Measurements from ENCODE around the gene CREB5. TPM values are rescaled to one million over a fixed set of nuclear protein-coding genes. Genes with fewer than 3 reads are reported as not detected.

Gene CREB5
- total and polyA plus RNA-seq, 2 of the 8 experiments (the other 6 are each of a cell fraction or from before 2014, with no cell fraction given), result 2.4 to 2.7 TPM

DNA sequence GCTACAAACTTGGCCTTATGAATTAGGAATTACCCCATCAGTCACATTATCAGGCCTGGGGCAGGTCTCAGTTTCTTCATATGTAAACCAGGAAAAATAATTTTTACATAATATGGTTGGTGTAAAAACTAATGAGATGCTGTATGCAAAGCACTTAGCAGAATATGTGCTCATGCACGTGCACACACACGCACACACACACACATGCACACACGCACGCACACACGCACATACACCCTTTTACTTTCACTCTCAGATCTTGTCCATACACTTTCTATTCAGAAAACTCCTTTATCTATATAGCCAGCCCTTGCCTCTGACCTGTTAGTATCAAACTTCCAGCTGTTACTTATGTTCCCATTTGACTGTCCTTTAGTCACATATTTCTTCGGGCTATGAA, 92.7 kb downstream of the CREB5 start:
- no peak overlapping the region for H3K18ac ChIP-seq (ENCODE audit: extremely low read depth, low read length)
- no peaks in the 10 kb centered on the region for H3K79me2 ChIP-seq (ENCODE audit: control insufficient read depth in 1 of 2, insufficient read depth in 2 of 2, low read length in 2 of 2)
- 84% methylated on average over 6 of the region's 6 CpGs; no CpG with 5 or more reads in 1 of the 2 experiments for WGBS, 2 experiments (ENCODE audit: extremely low coverage in 1 of 2, insufficient coverage in 1 of 2, insufficient read length in 1 of 2, insufficient replicate concordance in 2 of 2, low coverage in 1 of 2, low lambda C conversion rate in 2 of 2, missing lambda C conversion rate in 1 of 2)
- no peaks in the 10 kb centered on the region for H3K36me3 ChIP-seq (ENCODE audit: control insufficient read depth in 2 of 4, insufficient read depth in 4 of 4, low read length in 3 of 4)
- H3K14ac ChIP-seq (ENCODE audit: insufficient read length), result no peak overlapping the region
- no peak overlapping the region for H2BK15ac ChIP-seq (ENCODE audit: low read length)
- H4K5ac ChIP-seq (ENCODE audit: insufficient read length, low read depth, low read length), result no peak overlapping the region
- CTCF ChIA-PET (ENCODE audit: partially characterized antibody), result no interaction called here
- H2BK5ac ChIP-seq (ENCODE audit: low read depth, low read length), result no peak overlapping the region
- H3K27me3 ChIP-seq (replicated peaks in 1 of 4; ENCODE audit: control insufficient read depth in 3 of 4, extremely low read depth in 1 of 4, insufficient read depth in 3 of 4, low read length in 3 of 4), result no peaks in the 10 kb centered on the region
- no peak overlapping the region for H3K4me2 ChIP-seq (ENCODE audit: insufficient read depth in 1 of 2, low read depth in 2 of 2, low read length in 2 of 2)
- no peak overlapping the region for H3K56ac ChIP-seq (replicated peaks; ENCODE audit: insufficient read length, low read depth, low read length)
- H3K4ac ChIP-seq (replicated peaks; ENCODE audit: insufficient read length, low read depth, low read length), result no peak overlapping the region
- H3K9me3 ChIP-seq (ENCODE audit: insufficient read depth in 2 of 2, low read depth in 1 of 2, low read length in 1 of 2), result no peaks in the 10 kb centered on the region
- no peak for FAIRE-seq
- no peaks in the 10 kb centered on the region; the same call in 1 of the 2 replicates for H3K23me2 ChIP-seq (ENCODE audit: low read depth, low read length)
- no peak overlapping the region for H3K9ac ChIP-seq (replicated peaks in 1 of 4; ENCODE audit: extremely low read depth in 1 of 4, low read depth in 3 of 4, low read length in 3 of 4)
- no peak overlapping the region for H3K27ac ChIP-seq (ENCODE audit: low read depth, low read length)
- no peak overlapping the region for H2BK20ac ChIP-seq (ENCODE audit: low read length)
- H3K79me1 ChIP-seq (ENCODE audit: low read depth, low read length), result no peaks in the 10 kb centered on the region
- H4K20me1 ChIP-seq (replicated peaks in 1 of 2; ENCODE audit: control insufficient read depth in 1 of 2, insufficient read depth in 2 of 2, low read length in 2 of 2), result no peaks in the 10 kb centered on the region
- POLR2A ChIA-PET (ENCODE audit: partially characterized antibody), result no interaction called here
- no peaks in the 10 kb centered on the region for H3K4me1 ChIP-seq (replicated peaks in 1 of 4; ENCODE audit: control insufficient read depth in 3 of 4, insufficient read depth in 4 of 4, low read length in 3 of 4)
- no peak overlapping the region for H3K23ac ChIP-seq (ENCODE audit: insufficient read length)
- H2AFZ ChIP-seq (ENCODE audit: low read length), result no peak overlapping the region
- no peak overlapping the region for H2AK5ac ChIP-seq (ENCODE audit: low read depth, low read length)
- no peak overlapping the region for H4K8ac ChIP-seq (ENCODE audit: extremely low read depth, insufficient read depth, low read length)
- no peak for DNase-seq (ENCODE audit: low read depth in 1 of 2, low spot score in 2 of 2)
- H2BK12ac ChIP-seq (ENCODE audit: low read depth, low read length), result no peak overlapping the region
- no peak overlapping the region for H2BK120ac ChIP-seq (replicated peaks; ENCODE audit: low read depth, low read length)
- H4K91ac ChIP-seq (replicated peaks; ENCODE audit: insufficient read length, low read length), result no peak overlapping the region
- no peak overlapping the region for H3K4me3 ChIP-seq (ENCODE audit: extremely low read depth in 1 of 4, insufficient read depth in 2 of 4, low read depth in 3 of 4, low read length in 4 of 4)
- TF ChIP-seq HDAC2 (IDR thresholded peaks at IDR 0.05; ENCODE audit: borderline replicate concordance in 1 of 2, low read depth in 2 of 2, low read length in 2 of 2) (no peak), JUN (IDR thresholded peaks at IDR 0.05; ENCODE audit: low read depth, low read length) (no peak), YY1 (IDR thresholded peaks at IDR 0.05; ENCODE audit: low read depth, low read length) (no peak), RNF2 (IDR thresholded peaks at IDR 0.05; ENCODE audit: borderline replicate concordance, low read depth, low read length, missing control alignments, poor library complexity, severe bottlenecking) (no peak), TAF1 (IDR thresholded peaks at IDR 0.05; ENCODE audit: low read depth, low read length) (no peak), RBBP5 (IDR thresholded peaks at IDR 0.05; ENCODE audit: borderline replicate concordance, low read depth, low read length) (no peak), SRF (IDR thresholded peaks at IDR 0.05; ENCODE audit: low read depth, low read length) (no peak), EP300 (IDR thresholded peaks at IDR 0.05; ENCODE audit: borderline replicate concordance in 1 of 2, low read depth in 2 of 2, low read length in 2 of 2) (no peak), ZNF274 (IDR thresholded peaks at IDR 0.05; ENCODE audit: borderline replicate concordance, extremely low read depth, low read length) (no peak)
- TF ChIP-seq, protein P1, sequence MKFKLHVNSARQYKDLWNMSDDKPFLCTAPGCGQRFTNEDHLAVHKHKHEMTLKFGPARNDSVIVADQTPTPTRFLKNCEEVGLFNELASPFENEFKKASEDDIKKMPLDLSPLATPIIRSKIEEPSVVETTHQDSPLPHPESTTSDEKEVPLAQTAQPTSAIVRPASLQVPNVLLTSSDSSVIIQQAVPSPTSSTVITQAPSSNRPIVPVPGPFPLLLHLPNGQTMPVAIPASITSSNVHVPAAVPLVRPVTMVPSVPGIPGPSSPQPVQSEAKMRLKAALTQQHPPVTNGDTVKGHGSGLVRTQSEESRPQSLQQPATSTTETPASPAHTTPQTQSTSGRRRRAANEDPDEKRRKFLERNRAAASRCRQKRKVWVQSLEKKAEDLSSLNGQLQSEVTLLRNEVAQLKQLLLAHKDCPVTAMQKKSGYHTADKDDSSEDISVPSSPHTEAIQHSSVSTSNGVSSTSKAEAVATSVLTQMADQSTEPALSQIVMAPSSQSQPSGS (IDR thresholded peaks at IDR 0.05; ENCODE audit: low read length), result no peak
- TF ChIP-seq, protein P2, sequence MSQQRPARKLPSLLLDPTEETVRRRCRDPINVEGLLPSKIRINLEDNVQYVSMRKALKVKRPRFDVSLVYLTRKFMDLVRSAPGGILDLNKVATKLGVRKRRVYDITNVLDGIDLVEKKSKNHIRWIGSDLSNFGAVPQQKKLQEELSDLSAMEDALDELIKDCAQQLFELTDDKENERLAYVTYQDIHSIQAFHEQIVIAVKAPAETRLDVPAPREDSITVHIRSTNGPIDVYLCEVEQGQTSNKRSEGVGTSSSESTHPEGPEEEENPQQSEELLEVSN (IDR thresholded peaks at IDR 0.05), result no peak
